Smooth muscle cell (in vitro differentiated cells): ENCODE results near the gene DLG4. TPM values are rescaled to one million over a fixed set of nuclear protein-coding genes. Genes with fewer than 3 reads are reported as not detected.

Experiments used
- DNase-seq: peaks from one replicate; lab custom pipeline; 2025; ENCODE audit not compliant: unreplicated experiment; lab: John Stamatoyannopoulos, UW
- H2AFZ ChIP-seq: fragments of 200-600 bp; sonication (generic); 2 replicates; pipeline ENCODE4 v1.6.0; 2016; ENCODE audit warnings: antibody characterized with exemption, low read depth, mild to moderate bottlenecking
- H3F3A ChIP-seq: fragments of 200-600 bp; sonication (generic); 2 replicates; pipeline ENCODE4 v1.6.0; 2017; ENCODE audit warnings: antibody characterized with exemption, low read depth
- H3K27ac ChIP-seq: fragments of 200-600 bp; sonication (generic); 2 replicates; pipeline ENCODE4 v1.5.1; 2016; ENCODE audit warnings: low read depth, mild to moderate bottlenecking
- H3K27me3 ChIP-seq: fragments of 200-600 bp; sonication (generic); 2 replicates; pipeline ENCODE4 v1.6.1; 2016; ENCODE audit warnings: low read depth, mild to moderate bottlenecking
- H3K36me3 ChIP-seq: fragments of 200-600 bp; sonication (generic); 2 replicates; pipeline ENCODE4 v1.5.1; 2016; ENCODE audit warnings: low read depth
- H3K4me1 ChIP-seq: fragments of 200-600 bp; sonication (generic); 2 replicates; pipeline ENCODE4 v1.5.1; 2016; ENCODE audit warnings: low read depth
- H3K4me2 ChIP-seq: fragments of 200-600 bp; sonication (generic); 2 replicates; pipeline ENCODE4 v1.6.0; 2016; ENCODE audit warnings: mild to moderate bottlenecking
- H3K4me3 ChIP-seq: fragments of 200-600 bp; sonication (generic); 2 replicates; pipeline ENCODE4 v1.5.1; 2016; ENCODE audit warnings: mild to moderate bottlenecking
- H3K79me2 ChIP-seq: fragments of 200-600 bp; sonication (generic); 2 replicates; pipeline ENCODE4 v1.6.0; 2016; ENCODE audit warnings: low read depth, mild to moderate bottlenecking
- H3K9ac ChIP-seq: fragments of 200-600 bp; sonication (generic); 2 replicates; pipeline ENCODE4 v1.6.0; 2016; ENCODE audit warnings: low read depth
- H3K9me3 ChIP-seq: fragments of 200-600 bp; sonication (generic); replicated peaks from 2 replicates; pipeline ENCODE4 v1.5.1; 2016; ENCODE audit warnings: low read depth
- H4K20me1 ChIP-seq: fragments of 200-600 bp; sonication (generic); 2 replicates; pipeline ENCODE4 v1.6.0; 2016; ENCODE audit warnings: low read depth
- WGBS: methylation state at CpG from one replicate; pipeline ENCODE4 v1.1.7; 2016; ENCODE audit warnings: low lambda C conversion rate; 5-methylcytosine and 5-hydroxymethylcytosine counted together
- polyA plus RNA-seq: library from polyadenylated mRNA; unstranded; fragments of >200 nt; fragmentation: Nextera tagmentation; extraction: Ambion mirVana; gene quantifications from 2 replicates; pipeline ENCODE4 v1.2.1, GENCODE V29; 2016
- total RNA-seq: library from RNA; depleted of rRNA; stranded (reverse); fragments of >200 nt; gene quantifications from 2 replicates; pipeline ENCODE4 v1.2.3, GENCODE V29; 2014
- TF ChIP-seq, protein P1 (sequence below): fragments of 200-600 bp; sonication (generic); IDR thresholded peaks from 2 replicates; pipeline ENCODE4 v1.5.1; 2017; ENCODE audit warnings: borderline replicate concordance, mild to moderate bottlenecking, antibody characterized with exemption; ENCODE audit not compliant: insufficient read depth, poor library complexity, severe bottlenecking

DLG4 gene
- total and polyA plus RNA-seq, 2 experiments from 2014 or later = 2.3 to 9.4 TPM

DNA sequence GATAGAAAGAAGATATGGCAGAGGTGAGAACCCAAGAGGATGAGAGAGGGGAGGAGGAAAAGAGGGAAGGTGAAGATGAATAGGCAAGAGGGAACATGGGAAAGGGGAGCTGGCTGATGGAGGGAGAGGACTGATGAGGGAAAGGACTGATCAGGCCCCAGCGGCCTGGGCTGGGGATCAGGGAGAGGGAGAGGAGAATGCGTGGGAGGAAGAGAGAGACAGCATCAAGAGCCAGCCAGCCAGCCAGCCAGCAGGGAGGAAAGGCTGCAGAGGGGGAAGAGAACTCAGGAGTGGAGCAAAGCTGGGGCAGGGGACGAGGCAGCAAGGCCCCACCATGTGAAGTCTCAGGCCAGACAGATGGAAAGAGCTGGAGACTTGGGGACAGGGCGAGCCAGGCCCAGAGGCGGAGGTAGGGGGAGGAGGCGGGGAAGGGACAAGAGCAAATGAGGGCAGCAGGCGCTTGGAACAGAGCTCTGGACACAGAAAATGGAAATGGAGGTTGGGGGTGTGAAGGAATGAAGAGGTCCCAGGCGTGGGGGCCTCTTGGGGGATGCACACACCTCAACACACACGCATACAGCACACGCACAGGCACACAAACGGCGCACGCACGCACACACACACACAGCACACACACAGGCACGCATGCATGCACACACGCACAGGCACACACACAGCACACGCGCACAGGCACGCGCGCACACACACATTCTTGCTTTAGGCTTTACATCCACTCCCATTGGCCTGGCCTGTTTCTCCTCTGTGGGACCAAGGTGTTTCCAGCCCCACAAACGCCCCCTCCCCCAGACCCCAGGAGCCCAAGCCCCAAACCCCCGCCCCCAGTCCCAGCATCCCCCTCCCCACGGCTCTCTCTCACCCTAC is 12.3 kb downstream of the DLG4 start:
- Histone ChIP-seq H3K9ac (no peak overlapping the region), H3K27me3 (no peaks in the 10 kb centered on the region), H3K4me3 (no peak overlapping the region), H3K27ac (no peak overlapping the region), H3F3A (peaks cover 3% of the 10 kb centered on the region), H3K4me1 (peaks cover 41% of the 10 kb centered on the region), H4K20me1 (peaks cover 70% of the 10 kb centered on the region), H3K9me3 (no peaks in the 10 kb centered on the region), H3K36me3 (no peaks in the 10 kb centered on the region), H2AFZ (no peak overlapping the region), H3K4me2 (no peak overlapping the region), H3K79me2 (peaks cover 46% of the 10 kb centered on the region)
- TF ChIP-seq, protein P1, sequence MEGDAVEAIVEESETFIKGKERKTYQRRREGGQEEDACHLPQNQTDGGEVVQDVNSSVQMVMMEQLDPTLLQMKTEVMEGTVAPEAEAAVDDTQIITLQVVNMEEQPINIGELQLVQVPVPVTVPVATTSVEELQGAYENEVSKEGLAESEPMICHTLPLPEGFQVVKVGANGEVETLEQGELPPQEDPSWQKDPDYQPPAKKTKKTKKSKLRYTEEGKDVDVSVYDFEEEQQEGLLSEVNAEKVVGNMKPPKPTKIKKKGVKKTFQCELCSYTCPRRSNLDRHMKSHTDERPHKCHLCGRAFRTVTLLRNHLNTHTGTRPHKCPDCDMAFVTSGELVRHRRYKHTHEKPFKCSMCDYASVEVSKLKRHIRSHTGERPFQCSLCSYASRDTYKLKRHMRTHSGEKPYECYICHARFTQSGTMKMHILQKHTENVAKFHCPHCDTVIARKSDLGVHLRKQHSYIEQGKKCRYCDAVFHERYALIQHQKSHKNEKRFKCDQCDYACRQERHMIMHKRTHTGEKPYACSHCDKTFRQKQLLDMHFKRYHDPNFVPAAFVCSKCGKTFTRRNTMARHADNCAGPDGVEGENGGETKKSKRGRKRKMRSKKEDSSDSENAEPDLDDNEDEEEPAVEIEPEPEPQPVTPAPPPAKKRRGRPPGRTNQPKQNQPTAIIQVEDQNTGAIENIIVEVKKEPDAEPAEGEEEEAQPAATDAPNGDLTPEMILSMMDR = no peak
- DNase-seq = no peak
- WGBS = 50% methylated on average over 3 of the region's 24 CpGs

GRCh38 chr17:7205561-7205960 is 14.1 kb downstream of the DLG4 start:
- Histone ChIP-seq H3K36me3 (no peaks in the 10 kb centered on the region), H3K27me3 (no peaks in the 10 kb centered on the region), H3K27ac (peak overlapping the region; percentile 14), H3K79me2 (peaks cover 29% of the 10 kb centered on the region), H2AFZ (no peak overlapping the region), H3F3A (peaks cover 3% of the 10 kb centered on the region), H3K9me3 (no peaks in the 10 kb centered on the region), H3K4me1 (peaks cover 29% of the 10 kb centered on the region), H3K9ac (peak overlapping the region; percentile 58), H3K4me2 (peak overlapping the region; percentile 80), H4K20me1 (peaks cover 54% of the 10 kb centered on the region), H3K4me3 (peak overlapping the region; percentile 55)
- TF ChIP-seq, protein P1 = no peak
- WGBS = 29% methylated on average over 3 of the region's 15 CpGs
- DNase-seq = no peak

- Histone ChIP-seq H2AFZ (no peak overlapping the region), H3K27ac (peak overlapping the region; percentile 14), H3K27me3 (no peaks in the 10 kb centered on the region), H3K79me2 (peaks cover 23% of the 10 kb centered on the region), H3K9ac (peak overlapping the region; percentile 58), H4K20me1 (peaks cover 48% of the 10 kb centered on the region), H3K4me2 (peak overlapping the region; percentile 80), H3F3A (no peaks in the 10 kb centered on the region), H3K4me3 (peak overlapping the region; percentile 55), H3K4me1 (peaks cover 28% of the 10 kb centered on the region), H3K36me3 (no peaks in the 10 kb centered on the region), H3K9me3 (no peaks in the 10 kb centered on the region)
- peak; percentile 73 for DNase-seq
- 4% methylated on average over 34 of the region's 34 CpGs for whole genome bisulfite sequencing
- TF ChIP-seq, protein P1 = no peak
Observed at GRCh38 chr17:7204828-7205461, 14.7 kb downstream of the DLG4 start.
